T-helper 1 cell treated with Interleukin-12 subunit alpha and Interleukin-12 subunit beta and Interleukin-4 antibody, amounts not matched to agents 30 μg/mL and 1 μg/mL, for 36 hours (primary cell): ENCODE data around the gene TPSB2.

ENCODE experiments used
- H3K27ac Mint-ChIP-seq: one replicate; pipeline ENCODE4 v1.8.0; 2021; ENCODE audit warnings: mild to moderate bottlenecking, mixed read lengths
- H3K27me3 Mint-ChIP-seq: one replicate; pipeline ENCODE4 v1.8.0; 2021; ENCODE audit warnings: low read depth, mixed read lengths
- H3K36me3 Mint-ChIP-seq: one replicate; pipeline ENCODE4 v1.8.0; 2021; ENCODE audit warnings: low read depth, mixed read lengths
- H3K4me1 Mint-ChIP-seq: one replicate; pipeline ENCODE4 v1.8.0; 2021; ENCODE audit warnings: low read depth, mixed read lengths
- H3K4me3 Mint-ChIP-seq: one replicate; pipeline ENCODE4 v1.8.0; 2021; ENCODE audit warnings: mild to moderate bottlenecking, moderate library complexity, mixed read lengths
- H3K9me3 Mint-ChIP-seq: one replicate; pipeline ENCODE4 v1.8.0; 2021; ENCODE audit warnings: mixed read lengths

TPSB2 gene

DNA sequence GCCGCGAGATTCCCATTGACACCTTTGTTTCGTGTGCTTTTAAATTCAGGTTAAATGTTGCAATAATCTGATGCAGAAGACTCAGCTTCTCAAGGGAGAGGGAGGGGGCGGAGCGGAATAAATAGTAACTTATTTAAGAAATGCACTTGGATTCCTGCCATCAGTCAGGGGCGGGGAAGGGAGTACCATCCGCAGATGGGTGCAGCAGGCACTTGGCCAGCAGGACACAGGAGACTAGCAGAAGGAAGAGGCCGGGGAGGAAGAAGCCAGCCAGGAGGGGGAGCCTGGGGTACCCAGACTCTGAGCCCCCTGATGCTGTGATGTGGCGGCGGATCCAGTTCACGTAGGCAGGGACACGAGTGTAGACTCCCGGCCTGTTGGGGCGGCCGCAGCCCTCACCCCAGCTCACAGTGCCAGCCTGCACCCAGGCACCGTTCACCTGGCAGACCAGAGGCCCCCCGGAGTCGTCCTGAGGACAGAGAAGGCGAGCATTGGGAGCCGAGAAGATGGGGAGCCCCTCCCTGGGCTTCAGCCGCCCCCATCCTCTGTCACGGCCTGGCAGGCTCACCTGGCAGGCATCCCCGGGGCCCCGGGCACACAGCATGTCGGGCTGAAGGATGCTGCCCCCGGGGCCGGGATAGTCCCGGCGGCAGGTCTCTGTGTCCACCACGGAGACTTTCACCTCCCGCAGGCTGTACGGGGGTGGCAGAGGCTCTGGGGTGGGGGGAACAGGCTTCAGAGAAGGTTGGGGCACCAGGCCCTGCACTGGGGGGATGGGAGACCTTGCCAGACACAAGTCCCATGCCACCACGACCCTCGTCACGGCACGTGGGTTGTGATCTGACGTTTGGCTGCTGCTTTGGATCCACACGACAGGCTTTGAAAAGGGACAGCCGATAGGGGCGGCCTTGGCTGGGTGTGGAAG lies 8.1 kb downstream of the TPSB2 start:
- Mint-ChIP-seq H3K4me1 (no peaks in the 10 kb centered on the region), H3K27me3 (no peaks in the 10 kb centered on the region), H3K4me3 (no peak overlapping the region), H3K36me3 (no peaks in the 10 kb centered on the region), H3K27ac (no peak overlapping the region), H3K9me3 (no peaks in the 10 kb centered on the region)

DNA sequence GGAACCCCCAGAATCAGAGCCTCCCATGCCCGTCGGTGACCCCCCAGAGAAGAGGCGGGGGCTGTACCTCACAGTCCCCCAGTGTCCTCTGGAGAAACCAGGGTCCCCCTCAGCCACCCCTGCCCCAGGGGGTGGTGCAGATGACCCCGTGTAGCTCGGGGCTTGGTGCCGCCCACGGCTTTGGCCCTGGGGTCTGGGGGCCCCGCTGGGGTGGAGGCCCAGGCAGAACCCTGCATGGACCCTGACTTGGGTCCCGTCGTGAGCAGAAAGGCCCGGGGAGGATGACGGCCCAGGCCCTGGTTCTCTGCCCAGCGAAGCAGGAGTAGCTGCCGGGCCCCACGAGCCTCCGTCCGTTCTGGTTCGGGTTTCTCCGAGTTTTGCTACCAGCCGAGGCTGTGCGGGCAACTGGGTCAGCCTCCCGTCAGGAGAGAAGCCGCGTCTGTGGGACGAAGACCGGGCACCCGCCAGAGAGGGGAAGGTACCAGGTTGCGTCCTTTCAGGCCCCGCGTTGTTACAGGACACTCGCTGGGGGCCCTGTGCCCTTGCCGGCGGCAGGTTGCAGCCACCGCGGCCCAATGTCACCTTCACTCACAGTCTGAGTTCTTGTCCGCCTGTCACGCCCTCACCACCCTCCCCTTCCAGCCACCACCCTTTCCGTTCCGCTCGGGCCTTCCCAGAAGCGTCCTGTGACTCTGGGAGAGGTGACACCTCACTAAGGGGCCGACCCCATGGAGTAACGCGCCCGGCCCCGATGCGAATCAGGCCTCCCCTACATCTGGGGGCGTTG lies 8.9 kb downstream of the TPSB2 start:
- Mint-ChIP-seq H3K9me3 (no peaks in the 10 kb centered on the region), H3K27ac (no peak overlapping the region), H3K4me1 (no peaks in the 10 kb centered on the region), H3K36me3 (no peaks in the 10 kb centered on the region), H3K27me3 (no peaks in the 10 kb centered on the region), H3K4me3 (no peak overlapping the region)

DNA sequence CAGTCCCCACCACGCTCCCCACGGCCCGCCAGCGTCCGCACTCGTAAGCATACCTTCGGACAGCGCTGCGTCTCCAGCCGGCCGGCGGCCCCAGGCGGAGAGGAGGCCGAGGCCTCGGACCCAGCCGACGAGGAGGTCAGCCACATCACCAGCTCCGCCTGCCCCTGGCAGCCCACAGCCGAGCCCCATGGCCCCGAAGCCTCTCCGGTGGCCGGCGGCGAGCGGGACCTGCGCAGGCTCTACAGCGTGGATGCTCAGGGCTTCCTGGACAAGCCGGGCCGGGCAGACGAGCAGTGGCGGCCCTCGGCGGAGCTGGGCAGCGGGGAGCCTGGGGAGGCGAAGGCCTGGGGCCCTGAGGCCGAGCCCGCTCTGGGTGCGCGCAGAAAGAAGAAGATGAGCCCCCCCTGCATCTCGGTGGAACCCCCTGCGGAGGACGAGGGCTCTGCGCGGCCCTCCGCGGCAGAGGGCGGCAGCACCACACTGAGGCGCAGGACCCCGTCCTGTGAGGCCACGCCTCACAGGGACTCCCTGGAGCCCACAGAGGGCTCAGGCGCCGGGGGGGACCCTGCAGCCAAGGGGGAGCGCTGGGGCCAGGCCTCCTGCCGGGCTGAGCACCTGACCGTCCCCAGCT lies 9.8 kb downstream of the TPSB2 start:
- H3K4me1 Mint-ChIP-seq: no peaks in the 10 kb centered on the region
- H3K27me3 Mint-ChIP-seq: no peaks in the 10 kb centered on the region
- H3K9me3 Mint-ChIP-seq: no peaks in the 10 kb centered on the region
- H3K27ac Mint-ChIP-seq: no peak overlapping the region
- H3K36me3 Mint-ChIP-seq: no peaks in the 10 kb centered on the region
- H3K4me3 Mint-ChIP-seq: no peak overlapping the region

DNA sequence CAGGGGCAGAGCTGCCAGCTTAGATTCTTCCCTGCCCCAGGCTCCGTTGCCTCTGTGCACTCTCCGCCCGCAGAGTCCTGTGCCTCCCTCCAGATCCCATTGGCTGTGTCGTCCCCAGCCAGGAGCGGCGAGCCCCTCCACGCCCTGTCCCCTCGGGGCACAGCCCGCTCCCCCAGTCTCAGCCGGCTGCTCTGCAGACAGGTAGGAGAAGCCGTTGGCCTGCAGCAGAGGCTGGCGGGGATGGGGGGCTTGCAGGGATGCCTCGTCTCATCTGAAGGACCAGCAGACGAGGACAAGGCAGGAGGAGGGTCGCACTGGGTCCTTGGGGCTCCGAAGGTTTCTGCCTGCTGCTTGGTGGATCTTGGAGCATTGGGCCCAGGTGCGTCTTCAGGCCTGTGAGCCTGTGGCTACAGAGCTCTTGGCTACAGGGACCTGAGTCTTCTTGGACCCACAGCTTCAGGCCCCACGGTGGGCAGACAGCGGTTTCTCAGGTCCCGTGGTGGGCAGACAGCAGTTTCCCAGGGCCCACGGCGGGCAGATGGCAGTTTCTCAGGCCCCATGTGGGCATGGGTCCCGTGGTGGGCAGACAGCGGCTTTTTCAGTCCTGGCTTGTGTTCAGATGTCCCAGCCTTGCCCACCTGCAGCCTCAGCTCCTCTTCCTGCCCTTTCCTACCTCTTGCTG lies 10.9 kb downstream of the TPSB2 start:
- Mint-ChIP-seq H3K36me3 (no peaks in the 10 kb centered on the region), H3K4me3 (no peak overlapping the region)

DNA sequence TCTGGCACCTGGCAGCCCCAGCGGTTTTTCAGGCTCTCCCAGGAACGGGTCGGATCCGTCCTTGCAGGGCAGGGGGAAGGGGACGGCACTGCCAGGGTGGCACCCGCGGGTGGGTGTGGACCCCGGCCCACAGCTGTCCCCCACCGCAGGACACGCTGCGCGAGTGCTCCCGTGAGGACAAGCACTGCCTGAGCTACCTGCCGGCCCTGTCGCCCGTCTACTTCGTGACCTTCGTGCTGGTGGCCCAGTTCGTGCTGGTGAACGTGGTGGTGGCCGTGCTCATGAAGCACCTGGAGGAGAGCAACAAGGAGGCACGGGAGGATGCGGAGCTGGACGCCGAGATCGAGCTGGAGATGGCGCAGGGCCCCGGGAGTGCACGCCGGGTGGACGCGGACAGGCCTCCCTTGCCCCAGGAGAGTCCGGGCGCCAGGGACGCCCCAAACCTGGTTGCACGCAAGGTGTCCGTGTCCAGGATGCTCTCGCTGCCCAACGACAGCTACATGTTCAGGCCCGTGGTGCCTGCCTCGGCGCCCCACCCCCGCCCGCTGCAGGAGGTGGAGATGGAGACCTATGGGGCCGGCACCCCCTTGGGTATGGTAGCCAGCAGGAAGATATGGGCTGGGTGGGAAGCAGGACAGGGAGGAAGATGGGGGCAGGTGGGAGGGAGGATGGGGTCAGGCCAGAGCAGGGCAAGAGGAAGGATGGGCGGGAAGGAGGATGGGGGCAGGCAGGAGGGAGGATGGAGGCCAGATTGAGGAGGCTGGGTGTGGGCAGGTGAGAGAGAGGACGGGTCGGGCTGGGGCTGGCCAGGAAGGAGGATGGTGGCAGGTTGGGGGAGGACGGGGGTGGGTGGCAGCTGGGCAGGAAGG lies 11.7 kb downstream of the TPSB2 start:
- no peak overlapping the region for H3K27ac Mint-ChIP-seq
- H3K4me3 Mint-ChIP-seq: no peak overlapping the region
- H3K27me3 Mint-ChIP-seq: no peaks in the 10 kb centered on the region
- no peaks in the 10 kb centered on the region for H3K9me3 Mint-ChIP-seq
- H3K4me1 Mint-ChIP-seq: no peaks in the 10 kb centered on the region
- H3K36me3 Mint-ChIP-seq: no peaks in the 10 kb centered on the region

More for the DNA sequence above, 10.9 kb downstream of the TPSB2 start:
- no peaks in the 10 kb centered on the region for H3K9me3 Mint-ChIP-seq
- H3K27ac Mint-ChIP-seq: no peak overlapping the region
- H3K4me1 Mint-ChIP-seq: no peaks in the 10 kb centered on the region
- H3K27me3 Mint-ChIP-seq: no peaks in the 10 kb centered on the region

DNA sequence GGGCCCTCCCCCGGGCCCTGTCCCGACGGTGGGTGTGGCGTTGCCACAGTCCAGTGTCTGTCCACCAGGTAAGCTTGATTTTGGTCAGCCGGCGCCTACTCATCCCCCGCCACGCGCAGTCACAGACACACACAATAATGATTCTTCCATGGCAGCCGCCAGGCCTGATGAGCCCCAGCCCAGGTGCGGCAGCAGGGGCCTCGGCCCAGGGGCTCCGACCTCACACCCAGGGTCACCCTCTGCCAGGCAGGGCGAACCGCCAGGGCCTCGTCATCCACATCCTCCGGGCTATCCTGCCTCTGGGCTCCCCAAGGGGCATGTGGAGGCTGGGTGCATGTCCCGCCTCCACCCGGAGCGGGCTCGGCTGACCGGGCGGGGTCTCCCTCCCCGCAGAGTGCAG lies 12.5 kb downstream of the TPSB2 start:
- Mint-ChIP-seq H3K27me3 (no peaks in the 10 kb centered on the region), H3K36me3 (no peaks in the 10 kb centered on the region), H3K27ac (no peak overlapping the region), H3K9me3 (no peaks in the 10 kb centered on the region), H3K4me3 (no peak overlapping the region), H3K4me1 (no peaks in the 10 kb centered on the region)

DNA sequence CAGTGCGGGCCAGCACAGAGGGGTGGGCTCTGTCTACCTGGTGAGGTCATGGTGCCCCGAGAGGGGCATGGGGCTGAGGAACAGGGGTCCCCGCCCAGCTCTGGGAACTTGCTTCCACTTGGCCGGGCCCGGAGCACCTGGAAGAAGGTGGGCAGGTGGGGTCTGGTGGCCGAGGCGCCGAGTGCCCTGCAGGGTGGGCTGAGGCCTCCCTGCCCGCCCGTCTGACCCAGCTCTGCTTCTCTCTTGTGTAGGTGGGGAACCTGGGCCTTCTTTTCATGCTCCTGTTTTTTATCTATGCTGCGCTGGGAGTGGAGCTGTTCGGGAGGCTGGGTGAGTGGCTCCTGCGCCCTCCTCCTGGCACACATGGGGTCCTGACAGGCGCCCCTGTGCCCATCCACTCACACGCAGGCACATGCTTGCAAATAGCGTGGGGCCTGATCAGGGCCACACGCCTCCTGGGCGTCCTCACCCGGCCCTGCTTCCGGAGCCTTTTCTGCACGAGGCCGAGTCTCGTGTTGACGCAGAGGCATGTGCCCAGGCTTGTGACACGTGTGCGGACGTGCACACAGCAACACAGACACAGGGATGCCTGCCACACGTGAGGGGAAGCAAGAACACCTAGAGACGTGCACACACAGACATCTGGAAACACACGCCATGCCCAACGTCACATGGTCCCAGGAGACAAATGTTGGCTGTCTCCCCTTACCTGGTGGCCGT lies 13.1 kb downstream of the TPSB2 start:
- no peaks in the 10 kb centered on the region for H3K36me3 Mint-ChIP-seq
- H3K27me3 Mint-ChIP-seq: no peaks in the 10 kb centered on the region
- H3K4me1 Mint-ChIP-seq: no peaks in the 10 kb centered on the region
- no peaks in the 10 kb centered on the region for H3K9me3 Mint-ChIP-seq
- no peak overlapping the region for H3K27ac Mint-ChIP-seq
- no peak overlapping the region for H3K4me3 Mint-ChIP-seq

DNA sequence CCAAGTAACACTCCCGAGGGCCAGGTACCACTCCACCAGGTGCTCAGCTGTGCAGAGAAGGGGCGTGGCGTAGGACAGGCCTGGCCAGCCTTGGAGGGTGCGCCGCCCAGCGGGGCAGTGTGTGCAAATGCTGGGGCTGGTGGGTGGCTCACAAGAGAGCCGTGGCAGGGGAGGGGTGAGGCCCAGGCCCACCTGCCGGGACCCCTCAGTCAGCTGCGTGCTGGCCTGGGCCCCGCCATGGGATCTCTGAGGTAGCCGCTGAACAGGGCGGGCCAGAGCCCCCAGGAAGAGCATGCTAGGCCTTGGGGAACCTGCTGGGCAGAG lies 13.7 kb downstream of the TPSB2 start:
- no peaks in the 10 kb centered on the region for H3K9me3 Mint-ChIP-seq
- H3K4me3 Mint-ChIP-seq: no peak overlapping the region
- no peak overlapping the region for H3K27ac Mint-ChIP-seq
- no peaks in the 10 kb centered on the region for H3K27me3 Mint-ChIP-seq
- no peaks in the 10 kb centered on the region for H3K4me1 Mint-ChIP-seq
- H3K36me3 Mint-ChIP-seq: no peaks in the 10 kb centered on the region

DNA sequence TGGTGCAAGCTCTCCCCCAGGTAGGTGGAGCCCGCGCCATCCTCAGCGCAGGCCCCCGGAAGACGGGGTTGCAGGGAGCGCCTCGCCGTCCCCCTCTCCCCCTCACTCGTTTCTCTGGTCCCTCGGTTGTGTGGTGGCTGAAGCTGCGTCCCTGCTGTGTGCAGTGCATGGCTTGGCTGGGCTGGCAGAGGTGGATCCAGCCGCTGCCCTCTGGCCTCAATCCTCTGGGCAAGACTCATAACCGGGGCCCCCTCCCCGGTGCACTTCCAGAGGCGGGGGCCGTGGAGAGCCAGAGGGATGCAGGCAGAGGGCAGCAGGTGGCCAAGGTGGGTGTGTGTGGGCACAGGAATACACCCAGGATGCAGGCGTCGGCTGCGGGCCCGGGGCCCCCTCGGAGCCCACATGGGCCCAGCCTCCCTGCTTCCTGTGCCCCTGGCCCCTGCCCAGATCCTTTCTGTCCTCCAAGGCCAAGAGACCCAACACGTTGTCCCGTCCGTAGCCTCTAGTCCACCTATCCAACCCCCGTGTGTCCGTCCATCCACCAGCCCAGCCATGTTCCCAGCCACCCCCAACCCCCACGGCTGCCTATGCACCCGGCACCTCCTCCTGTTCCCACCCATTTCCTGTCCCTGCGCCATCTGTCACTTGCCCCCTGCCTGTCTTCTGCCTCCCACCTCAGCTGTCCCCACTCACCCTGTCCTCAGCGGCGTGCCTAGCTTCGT lies 14.2 kb downstream of the TPSB2 start:
- H3K9me3 Mint-ChIP-seq: no peaks in the 10 kb centered on the region
- no peaks in the 10 kb centered on the region for H3K27me3 Mint-ChIP-seq
- no peaks in the 10 kb centered on the region for H3K36me3 Mint-ChIP-seq
- no peaks in the 10 kb centered on the region for H3K4me1 Mint-ChIP-seq
- no peak overlapping the region for H3K27ac Mint-ChIP-seq
- H3K4me3 Mint-ChIP-seq: no peak overlapping the region

DNA sequence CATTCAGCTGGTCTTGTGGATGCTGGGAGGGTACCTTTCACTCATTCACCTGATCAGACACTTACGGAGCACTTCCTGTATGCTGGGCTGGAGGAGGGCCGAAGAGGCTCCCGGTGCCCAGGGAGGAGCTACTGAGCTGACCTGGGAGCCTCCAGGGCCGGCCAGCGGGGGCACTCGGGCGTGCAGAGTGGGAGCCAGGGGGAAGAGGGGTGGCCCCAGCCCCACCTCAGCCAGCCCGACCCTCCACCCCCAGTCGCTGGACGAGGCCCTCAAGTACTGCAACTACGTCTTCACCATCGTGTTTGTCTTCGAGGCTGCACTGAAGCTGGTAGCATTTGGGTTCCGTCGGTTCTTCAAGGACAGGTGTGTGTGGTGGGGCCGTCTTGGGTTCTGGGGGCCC lies 15.3 kb downstream of the TPSB2 start:
- Mint-ChIP-seq H3K27me3 (no peaks in the 10 kb centered on the region), H3K9me3 (no peaks in the 10 kb centered on the region), H3K4me1 (no peaks in the 10 kb centered on the region), H3K27ac (no peak overlapping the region), H3K36me3 (no peaks in the 10 kb centered on the region), H3K4me3 (no peak overlapping the region)

DNA sequence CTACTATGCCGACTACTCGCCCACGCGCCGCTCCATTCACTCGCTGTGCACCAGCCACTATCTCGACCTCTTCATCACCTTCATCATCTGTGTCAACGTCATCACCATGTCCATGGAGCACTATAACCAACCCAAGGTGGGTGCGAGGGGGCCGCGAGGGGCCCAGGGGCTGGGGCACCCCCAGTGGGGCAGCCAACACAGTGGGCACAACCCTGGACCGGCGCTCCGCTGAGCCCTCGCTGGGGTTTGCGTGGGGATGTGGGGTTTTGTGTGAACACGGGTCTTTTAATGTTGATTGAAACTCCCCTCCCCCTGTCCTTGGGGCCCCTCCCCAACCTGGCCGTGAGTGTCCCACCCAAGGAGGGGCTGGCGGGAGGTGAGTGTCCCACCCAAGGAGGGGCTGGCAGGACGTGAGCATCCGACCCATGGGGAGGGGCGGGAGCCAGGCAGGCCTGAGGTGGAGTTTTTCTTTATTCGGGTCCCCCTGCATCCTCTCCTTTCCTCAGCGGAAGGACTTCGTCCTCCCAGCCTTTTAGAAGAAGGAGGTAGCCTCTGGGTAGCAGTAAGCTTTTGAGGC lies 16.1 kb downstream of the TPSB2 start:
- H3K36me3 Mint-ChIP-seq: no peaks in the 10 kb centered on the region
- no peaks in the 10 kb centered on the region for H3K27me3 Mint-ChIP-seq
- no peaks in the 10 kb centered on the region for H3K4me1 Mint-ChIP-seq
- no peak overlapping the region for H3K4me3 Mint-ChIP-seq
- H3K27ac Mint-ChIP-seq: no peak overlapping the region
- H3K9me3 Mint-ChIP-seq: no peaks in the 10 kb centered on the region

DNA sequence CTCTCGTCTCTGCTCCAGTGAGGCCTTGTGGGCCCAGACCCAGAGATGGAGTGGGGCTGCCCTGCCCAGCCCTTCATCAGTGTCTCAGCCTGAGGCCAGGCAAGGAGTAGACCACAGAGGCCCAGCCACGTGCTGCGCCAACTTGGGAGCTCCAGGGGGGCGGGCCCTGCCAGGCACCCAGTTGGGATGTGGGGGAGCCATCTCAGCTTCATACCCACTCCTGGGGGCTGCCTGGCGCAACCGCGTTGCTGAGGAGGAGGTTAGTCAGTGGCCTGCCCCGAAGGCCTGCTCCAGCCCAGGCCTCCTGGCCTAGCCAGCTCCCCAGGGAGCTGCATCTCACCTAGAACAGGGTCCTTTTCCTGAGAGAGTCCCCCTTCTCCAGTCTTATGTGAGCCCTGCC lies 16.8 kb downstream of the TPSB2 start:
- no peak overlapping the region for H3K4me3 Mint-ChIP-seq
- no peaks in the 10 kb centered on the region for H3K9me3 Mint-ChIP-seq
- H3K36me3 Mint-ChIP-seq: no peaks in the 10 kb centered on the region
- no peaks in the 10 kb centered on the region for H3K27me3 Mint-ChIP-seq
- no peak overlapping the region for H3K27ac Mint-ChIP-seq
- no peaks in the 10 kb centered on the region for H3K4me1 Mint-ChIP-seq
